ENCODE results near the gene L3MBTL4.

The L3MBTL4 gene

GRCh38 chr18:6406910-6407470, 7.7 kb downstream of the L3MBTL4 start:
- DNase-seq (ENCODE audit: low read depth), result no peak
- no peak overlapping the region for H3K4me3 ChIP-seq (ENCODE audit: low read depth, low read length)
- TF ChIP-seq CTCF (IDR thresholded peaks at IDR 0.05; ENCODE audit: insufficient read depth, low read depth, low read length, missing control alignments), result no peak

- DNase-seq (ENCODE audit: low read depth), result no peak
- H3K4me3 ChIP-seq (ENCODE audit: low read depth, low read length), result no peak overlapping the region
- TF ChIP-seq CTCF (IDR thresholded peaks at IDR 0.05; ENCODE audit: insufficient read depth, low read depth, low read length, missing control alignments), result no peak
These were observed 8.4 kb downstream of the L3MBTL4 start for GRCh38 chr18:6406075-6406909.

- no peak overlapping the region for H3K4me3 ChIP-seq (ENCODE audit: low read depth, low read length)
- TF ChIP-seq CTCF (IDR thresholded peaks at IDR 0.05; ENCODE audit: insufficient read depth, low read depth, low read length, missing control alignments), result no peak
- no peak for DNase-seq (ENCODE audit: low read depth)
These were observed 9.3 kb downstream of the L3MBTL4 start for GRCh38 chr18:6405237-6406074.

- no peak overlapping the region for H3K4me3 ChIP-seq (ENCODE audit: low read depth, low read length)
- TF ChIP-seq CTCF (IDR thresholded peaks at IDR 0.05; ENCODE audit: insufficient read depth, low read depth, low read length, missing control alignments), result no peak
- DNase-seq (ENCODE audit: low read depth), result no peak
These were observed 9.9 kb downstream of the L3MBTL4 start for GRCh38 chr18:6404834-6405233.

- no peak for DNase-seq (ENCODE audit: low read depth)
- TF ChIP-seq CTCF (IDR thresholded peaks at IDR 0.05; ENCODE audit: insufficient read depth, low read depth, low read length, missing control alignments), result peak; percentile 32
- H3K4me3 ChIP-seq (ENCODE audit: low read depth, low read length), result no peak overlapping the region
These were observed 13.0 kb downstream of the L3MBTL4 start for GRCh38 chr18:6401687-6402086.

- TF ChIP-seq CTCF (IDR thresholded peaks at IDR 0.05; ENCODE audit: insufficient read depth, low read depth, low read length, missing control alignments), result no peak
- H3K4me3 ChIP-seq (ENCODE audit: low read depth, low read length), result no peak overlapping the region
- no peak for DNase-seq (ENCODE audit: low read depth)
These were observed 14.9 kb downstream of the L3MBTL4 start for GRCh38 chr18:6399776-6400175.

All from GM12865 (cell line).